Stimulated activated CD8-positive, alpha-beta memory T cell treated with anti-CD3 and anti-CD28 coated beads, Interleukin-4, amount 100 ng/mL, for 4 hours (primary cell): Measurements from ENCODE around the gene EMC9.
"Not testable (repeated sequence)": the region's sequence is repeated elsewhere in the genome, so short reads cannot be mapped to it uniquely, and the experiment has no call there.

ENCODE experiments used
- DNase-seq, 2 donors: peaks; one replicate each; pipeline ENCODE4 v3.0.0-alpha.2; 2020; ENCODE audit warnings: low read depth in 2 of 2, low spot score in 1 of 2

Gene EMC9

DNA sequence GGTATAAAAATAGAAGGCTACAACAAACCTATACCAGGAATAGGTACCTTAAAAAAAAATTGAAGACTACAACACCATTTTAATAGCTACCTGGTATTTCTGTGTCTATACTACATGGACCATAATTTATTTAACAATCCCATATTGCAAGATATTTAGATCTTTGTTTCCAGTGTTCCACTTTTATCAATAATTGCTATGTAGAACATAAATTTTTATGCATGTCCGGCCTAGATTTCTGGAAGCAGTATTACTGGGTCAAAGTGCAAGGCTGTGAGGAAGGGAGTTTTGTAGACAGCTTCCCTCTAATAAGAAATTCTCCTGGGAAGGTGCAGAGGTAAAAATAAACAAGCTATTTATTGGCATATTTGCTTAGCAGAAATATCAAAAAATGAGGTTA, 30.9 kb downstream of the EMC9 start:
- no peak for DNase-seq

DNA sequence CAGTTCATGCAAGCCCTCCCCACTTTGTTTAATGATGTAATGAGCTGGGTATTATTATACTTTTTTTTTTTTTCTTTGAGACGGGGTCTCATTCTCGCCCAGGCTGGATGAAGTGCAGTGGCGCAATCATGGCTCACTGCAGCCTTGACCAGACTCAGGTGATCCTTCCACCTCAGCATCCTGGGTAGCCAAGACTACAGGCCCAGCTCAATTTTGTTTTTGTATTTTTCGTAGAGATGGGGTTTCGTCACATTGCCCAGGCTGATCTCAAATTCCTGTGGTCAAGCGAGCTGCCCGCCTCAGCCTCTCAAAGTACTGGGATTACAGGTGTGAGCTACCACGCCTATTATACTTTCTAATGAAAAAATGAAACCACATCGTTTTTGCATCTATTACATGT, 31.3 kb downstream of the EMC9 start:
- DNase-seq: no peak

- DNase-seq: no peak
Observed at GRCh38 chr14:24108336-24108874, 33.0 kb downstream of the EMC9 start.

DNA sequence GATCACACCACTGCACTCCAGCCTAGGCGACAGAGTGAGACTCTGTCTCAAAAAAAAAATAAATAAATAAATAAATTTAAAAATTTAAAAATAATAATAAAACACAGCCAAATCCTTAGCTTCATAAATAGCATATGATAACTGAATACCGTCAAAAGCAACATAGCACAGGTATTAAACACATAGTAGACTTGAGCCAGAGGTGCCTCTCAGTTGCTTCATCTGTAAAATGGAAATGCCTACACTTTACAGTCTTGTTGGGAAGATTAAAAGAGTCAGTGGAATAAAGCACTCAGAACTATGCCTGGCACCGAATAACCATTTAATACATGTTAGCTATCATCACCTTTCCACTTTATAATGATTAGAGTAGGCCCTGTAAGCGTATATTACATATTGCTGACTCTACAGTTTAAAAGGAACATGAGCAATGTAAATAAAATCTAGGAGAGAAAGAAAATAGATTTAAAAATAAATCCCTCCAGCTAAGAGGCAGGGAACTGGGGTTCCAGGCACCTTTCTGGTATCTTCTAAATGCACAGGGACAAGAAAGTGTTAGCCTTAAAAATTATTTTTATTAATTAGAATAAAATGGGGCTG, 34.6 kb downstream of the EMC9 start:
- DNase-seq: no peak

DNA sequence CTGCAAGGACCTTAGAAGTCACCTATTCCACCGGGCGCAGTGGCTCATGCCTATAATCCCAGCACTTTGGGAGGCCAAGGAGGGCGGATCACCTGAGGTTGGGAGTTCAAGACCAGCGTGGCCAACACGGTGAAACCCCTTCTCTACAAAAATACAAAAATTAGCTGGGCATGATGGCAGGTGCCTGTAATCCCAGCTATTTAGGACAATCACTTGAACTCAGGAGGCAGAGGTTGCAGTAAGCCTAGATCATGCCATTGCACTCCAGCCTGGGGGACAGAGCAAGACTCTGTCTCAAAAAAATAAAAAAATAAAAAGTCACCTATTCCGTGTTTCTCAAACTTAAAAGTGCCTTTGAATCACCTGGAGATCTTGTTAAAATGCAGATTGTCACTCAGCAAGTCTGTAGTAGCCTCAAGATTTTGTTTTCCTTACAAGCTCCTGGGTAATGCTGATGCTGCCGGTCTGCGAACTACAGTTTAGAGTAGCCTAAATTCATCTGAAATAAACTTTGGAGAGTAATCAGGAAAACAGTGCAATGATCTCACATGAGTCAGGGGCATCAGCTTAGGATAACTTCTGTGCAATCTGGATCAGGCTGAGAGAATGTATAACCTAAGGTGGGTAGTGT, 35.7 kb downstream of the EMC9 start:
- not testable (repeated sequence) for DNase-seq

GRCh38 chr14:24103451-24103850, 37.9 kb downstream of the EMC9 start:
- DNase-seq: no peak

GRCh38 chr14:24102357-24103048, 38.9 kb downstream of the EMC9 start:
- no peak for DNase-seq

DNA sequence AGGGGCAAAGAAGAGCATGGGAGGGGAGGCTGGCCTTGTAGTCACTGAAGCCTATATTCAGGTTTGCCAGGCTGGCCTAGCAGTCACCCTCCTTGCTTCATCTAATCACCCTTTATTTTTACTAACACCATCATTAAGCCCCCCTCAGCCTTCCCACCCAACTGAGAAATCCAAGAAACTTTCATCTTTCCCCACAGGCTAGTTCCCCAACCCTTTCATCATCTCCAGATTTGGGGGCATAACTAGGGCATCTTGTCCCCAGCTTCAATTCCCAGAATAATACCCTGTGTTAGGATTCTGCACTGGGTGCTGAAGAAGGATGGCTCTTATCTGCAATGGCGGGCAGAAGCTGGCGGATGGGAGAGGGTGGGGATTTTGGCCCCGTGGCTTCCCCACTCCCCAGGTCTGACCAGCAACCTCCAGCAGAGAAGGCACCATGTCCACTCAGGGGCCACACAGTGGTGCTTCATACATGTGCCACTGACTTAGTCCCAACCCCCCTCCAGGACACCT, 40.4 kb downstream of the EMC9 start:
- DNase-seq: no peak

DNA sequence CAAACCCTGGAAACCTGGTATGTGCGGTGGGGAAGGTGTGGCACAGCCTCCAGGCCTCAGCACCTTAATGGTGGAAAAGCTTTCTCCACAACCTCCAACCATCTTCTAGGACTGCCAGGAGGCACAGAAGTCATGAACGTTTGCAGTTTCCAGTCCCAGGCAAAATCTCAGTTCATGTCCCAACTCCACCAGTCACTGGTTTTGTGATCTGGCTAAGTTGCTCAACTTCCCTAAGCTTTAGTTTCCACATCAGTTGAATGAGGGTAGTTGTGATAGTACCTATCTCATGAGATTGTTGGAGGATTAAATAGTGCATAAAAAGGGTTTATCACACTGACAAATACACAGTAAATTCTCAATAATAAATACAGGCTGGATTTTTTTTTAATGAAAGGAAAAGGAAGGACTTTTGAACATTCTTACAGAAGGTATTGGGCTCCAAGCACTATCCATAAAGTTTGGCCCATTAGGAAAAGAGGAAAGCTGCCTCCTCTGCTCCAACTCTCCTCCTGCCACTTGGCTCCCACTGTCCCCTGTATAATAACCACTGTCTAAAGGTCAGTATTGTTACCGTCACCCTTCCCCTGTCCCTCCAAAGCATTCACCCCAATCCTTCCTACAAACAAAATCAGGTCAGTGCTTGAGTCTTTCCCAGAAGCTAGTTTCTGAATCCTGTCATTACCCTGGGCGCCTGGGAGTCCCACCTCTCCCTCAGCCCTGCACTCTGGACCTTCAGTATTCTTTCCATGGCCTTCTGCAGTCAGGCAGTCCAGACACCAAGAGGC, 41.0 kb downstream of the EMC9 start:
- DNase-seq: no peak

GRCh38 chr14:24098927-24099813, 42.2 kb downstream of the EMC9 start:
- no peak for DNase-seq

DNA sequence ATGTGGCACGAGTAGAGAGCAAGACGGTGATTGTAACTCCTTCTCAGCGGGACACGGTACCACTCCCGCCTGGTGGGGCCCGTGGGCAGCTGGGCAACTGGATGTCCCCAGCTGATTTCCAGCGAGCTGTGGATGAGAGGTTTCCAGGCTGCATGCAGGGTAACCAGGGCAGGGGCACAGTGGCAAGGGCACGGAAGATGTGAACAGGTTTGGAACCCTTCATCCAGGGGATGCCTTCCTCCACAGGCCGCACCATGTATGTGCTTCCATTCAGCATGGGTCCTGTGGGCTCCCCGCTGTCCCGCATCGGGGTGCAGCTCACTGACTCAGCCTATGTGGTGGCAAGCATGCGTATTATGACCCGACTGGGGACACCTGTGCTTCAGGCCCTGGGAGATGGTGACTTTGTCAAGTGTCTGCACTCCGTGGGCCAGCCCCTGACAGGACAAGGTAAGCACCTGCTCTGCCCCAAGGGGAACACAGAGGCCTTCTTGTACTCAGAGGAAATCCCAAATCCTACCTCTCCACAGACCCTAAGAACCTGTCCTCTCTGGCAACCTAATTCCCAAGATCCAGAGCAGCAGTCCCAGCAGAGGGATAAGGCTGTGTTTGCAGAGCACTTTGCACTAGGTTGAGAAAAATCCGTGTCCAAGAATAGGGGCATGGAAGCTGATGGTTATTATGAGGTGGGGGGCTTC, 43.0 kb downstream of the EMC9 start:
- no peak for DNase-seq

- DNase-seq: no peak
Observed at GRCh38 chr14:24096545-24097181, 44.7 kb downstream of the EMC9 start.

- DNase-seq: peak in 1 of 2 donors; percentile 39
Observed at GRCh38 chr14:24095271-24096068, 45.9 kb downstream of the EMC9 start.

DNA sequence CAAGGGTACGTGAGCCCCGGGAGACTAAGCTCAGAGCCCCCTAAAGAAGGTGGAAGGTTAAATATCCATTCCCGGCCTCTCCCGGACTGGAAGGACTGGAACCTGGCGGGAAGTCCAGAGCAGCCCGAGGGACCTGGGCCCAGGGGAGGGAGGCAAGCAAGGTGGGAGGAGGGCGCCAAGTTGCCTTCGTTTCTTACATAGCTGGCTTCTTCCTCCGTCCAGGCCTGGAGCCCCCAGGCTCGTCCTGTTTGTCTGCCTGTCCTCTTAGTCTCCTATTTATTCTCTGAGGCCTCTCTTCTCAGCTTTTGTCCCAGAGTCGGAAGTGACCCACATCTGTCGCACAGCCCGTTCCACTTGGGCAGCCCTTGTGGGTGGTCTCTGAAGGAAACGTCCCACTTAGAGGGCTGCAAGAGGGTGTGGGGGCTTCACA, 46.5 kb downstream of the EMC9 start:
- DNase-seq: no peak

GRCh38 chr14:24093901-24094840, 47.2 kb downstream of the EMC9 start, which contains the start of gene PCK2:
Gene PCK2, plus strand, starts transcription at chr14:24094311. Its CDS starts 95 bp downstream, at chr14:24094406.
- DNase-seq: peak; percentile 63 to 74

DNA sequence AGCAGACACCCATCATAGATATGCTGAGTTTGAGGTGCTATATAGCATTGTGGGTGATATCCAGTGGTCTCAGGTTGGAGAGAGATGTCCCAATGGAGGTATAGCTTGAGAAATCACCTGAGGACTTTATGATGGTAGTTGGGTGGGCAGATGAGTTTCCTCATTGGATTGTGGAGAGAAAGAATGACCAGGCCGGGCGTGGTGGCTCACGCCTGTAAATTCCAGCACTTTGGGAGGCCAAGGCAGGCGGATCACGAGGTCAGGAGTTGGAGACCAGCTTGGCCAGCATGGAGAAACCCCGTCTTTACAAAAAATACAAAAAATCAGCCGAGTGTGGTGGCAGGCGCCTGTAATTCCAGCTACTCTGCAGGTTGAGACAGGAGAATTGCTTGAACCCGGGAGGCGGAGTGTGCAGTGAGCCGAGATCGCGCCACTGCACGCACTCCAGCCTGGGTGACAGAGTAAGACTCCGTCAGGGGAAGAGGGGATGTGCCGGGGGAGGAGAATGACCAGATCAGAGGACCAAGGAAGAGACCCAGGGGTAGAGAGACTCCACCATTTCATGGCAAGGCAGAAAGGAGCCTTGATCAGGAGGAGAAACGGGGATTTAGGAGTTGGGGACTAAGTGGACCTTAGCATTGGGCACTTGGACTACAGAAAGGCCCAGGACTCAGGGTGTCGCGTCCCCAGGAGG, 48.0 kb downstream of the EMC9 start:
- no peak for DNase-seq
